CD4-positive, CD25-positive, alpha-beta regulatory T cell (primary cell): ENCODE results near the gene CENPF. TPM values are rescaled to one million over a fixed set of nuclear protein-coding genes. Genes with fewer than 3 reads are reported as not detected.

Experiments
- ATAC-seq, 2 donors: fragments of 150-1000 bp; cut with Tn5 transposase; one replicate each; pipeline ENCODE4 v1.10.0; 2021; ENCODE audit warnings: low read depth in 2 of 2, moderate number of reproducible peaks in 2 of 2, moderate library complexity in 1 of 2
- DNase-seq, 3 donors: peaks; one replicate each; pipeline versions ENCODE4 v3.0.0 to v3.0.0-alpha.2; 2012 to 2022; ENCODE audit warnings: mixed read lengths in 1 of 3
- H3K27ac ChIP-seq: one replicate; pipeline ENCODE4 v1.7.0; 2013; ENCODE audit warnings: mild to moderate bottlenecking, low read length; ENCODE audit not compliant: insufficient read depth, poor library complexity, severe bottlenecking
- H3K27me3 ChIP-seq: one replicate; pipeline ENCODE4 v1.7.0; 2013; ENCODE audit warnings: low read length; ENCODE audit not compliant: control insufficient read depth, insufficient read depth
- H3K36me3 ChIP-seq: one replicate; pipeline ENCODE4 v1.7.0; 2013; ENCODE audit warnings: mild to moderate bottlenecking, low read length, moderate library complexity; ENCODE audit not compliant: control insufficient read depth, insufficient read depth
- H3K4me1 ChIP-seq: 2 replicates; pipeline ENCODE4 v1.7.0; 2013; ENCODE audit warnings: mild to moderate bottlenecking, low read length; ENCODE audit not compliant: insufficient read depth, control insufficient read depth, poor library complexity, severe bottlenecking
- H3K4me3 ChIP-seq: one replicate; pipeline ENCODE4 v1.7.0; 2013; ENCODE audit warnings: low read depth, mild to moderate bottlenecking, low read length, moderate library complexity
- H3K9me3 ChIP-seq, 2 experiments: 1 replicate in 1 of 2; 2 replicates in 1 of 2; pipeline ENCODE4 v1.7.0; 2013; ENCODE audit warnings: low read length in 2 of 2, mild to moderate bottlenecking in 1 of 2, moderate library complexity in 1 of 2; ENCODE audit not compliant: control insufficient read depth in 2 of 2
- H3K27ac Mint-ChIP-seq, 3 donors: one replicate each; pipeline ENCODE4 v1.8.0; 2020 to 2022; ENCODE audit warnings: mild to moderate bottlenecking in 3 of 3, mixed read lengths in 3 of 3, moderate library complexity in 2 of 3
- H3K27me3 Mint-ChIP-seq: one replicate; pipeline ENCODE4 v1.8.0; 2022; ENCODE audit warnings: mild to moderate bottlenecking, mixed read lengths
- H3K36me3 Mint-ChIP-seq: one replicate; pipeline ENCODE4 v1.8.0; 2020; ENCODE audit warnings: mixed read lengths
- H3K4me1 Mint-ChIP-seq, 4 donors: one replicate each; pipeline ENCODE4 v1.8.0; 2020 to 2022; ENCODE audit warnings: mixed read lengths in 4 of 4, mild to moderate bottlenecking in 1 of 4
- H3K4me3 Mint-ChIP-seq, 4 donors: one replicate each; pipeline ENCODE4 v1.8.0; 2020 to 2022; ENCODE audit warnings: mild to moderate bottlenecking in 4 of 4, mixed read lengths in 4 of 4, moderate library complexity in 3 of 4
- H3K9me3 Mint-ChIP-seq, 7 donors: one replicate each; pipeline ENCODE4 v1.8.0; 2020 to 2022; ENCODE audit warnings: mixed read lengths in 7 of 7, mild to moderate bottlenecking in 3 of 7, moderate library complexity in 2 of 7
- polyA plus RNA-seq, 4 donors: library from polyadenylated mRNA; unstranded; fragments of 300-500 nt; fragmentation: Illumina TruSeq; gene quantifications; one replicate each; pipeline ENCODE4 v1.2.3, GENCODE V29; 2021
- total RNA-seq: library from RNA; stranded (reverse); gene quantifications from one replicate; pipeline ENCODE4 v1.2.3, GENCODE V29; 2022

CENPF gene, protein sequence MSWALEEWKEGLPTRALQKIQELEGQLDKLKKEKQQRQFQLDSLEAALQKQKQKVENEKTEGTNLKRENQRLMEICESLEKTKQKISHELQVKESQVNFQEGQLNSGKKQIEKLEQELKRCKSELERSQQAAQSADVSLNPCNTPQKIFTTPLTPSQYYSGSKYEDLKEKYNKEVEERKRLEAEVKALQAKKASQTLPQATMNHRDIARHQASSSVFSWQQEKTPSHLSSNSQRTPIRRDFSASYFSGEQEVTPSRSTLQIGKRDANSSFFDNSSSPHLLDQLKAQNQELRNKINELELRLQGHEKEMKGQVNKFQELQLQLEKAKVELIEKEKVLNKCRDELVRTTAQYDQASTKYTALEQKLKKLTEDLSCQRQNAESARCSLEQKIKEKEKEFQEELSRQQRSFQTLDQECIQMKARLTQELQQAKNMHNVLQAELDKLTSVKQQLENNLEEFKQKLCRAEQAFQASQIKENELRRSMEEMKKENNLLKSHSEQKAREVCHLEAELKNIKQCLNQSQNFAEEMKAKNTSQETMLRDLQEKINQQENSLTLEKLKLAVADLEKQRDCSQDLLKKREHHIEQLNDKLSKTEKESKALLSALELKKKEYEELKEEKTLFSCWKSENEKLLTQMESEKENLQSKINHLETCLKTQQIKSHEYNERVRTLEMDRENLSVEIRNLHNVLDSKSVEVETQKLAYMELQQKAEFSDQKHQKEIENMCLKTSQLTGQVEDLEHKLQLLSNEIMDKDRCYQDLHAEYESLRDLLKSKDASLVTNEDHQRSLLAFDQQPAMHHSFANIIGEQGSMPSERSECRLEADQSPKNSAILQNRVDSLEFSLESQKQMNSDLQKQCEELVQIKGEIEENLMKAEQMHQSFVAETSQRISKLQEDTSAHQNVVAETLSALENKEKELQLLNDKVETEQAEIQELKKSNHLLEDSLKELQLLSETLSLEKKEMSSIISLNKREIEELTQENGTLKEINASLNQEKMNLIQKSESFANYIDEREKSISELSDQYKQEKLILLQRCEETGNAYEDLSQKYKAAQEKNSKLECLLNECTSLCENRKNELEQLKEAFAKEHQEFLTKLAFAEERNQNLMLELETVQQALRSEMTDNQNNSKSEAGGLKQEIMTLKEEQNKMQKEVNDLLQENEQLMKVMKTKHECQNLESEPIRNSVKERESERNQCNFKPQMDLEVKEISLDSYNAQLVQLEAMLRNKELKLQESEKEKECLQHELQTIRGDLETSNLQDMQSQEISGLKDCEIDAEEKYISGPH (N-terminal part only)
- 7.9 TPM for total RNA-seq
- polyA plus RNA-seq: 1 to 10 TPM in 2 of 4 donors, under 1 TPM in 2; 0.75 to 1.4 (median 1.0) TPM

DNA sequence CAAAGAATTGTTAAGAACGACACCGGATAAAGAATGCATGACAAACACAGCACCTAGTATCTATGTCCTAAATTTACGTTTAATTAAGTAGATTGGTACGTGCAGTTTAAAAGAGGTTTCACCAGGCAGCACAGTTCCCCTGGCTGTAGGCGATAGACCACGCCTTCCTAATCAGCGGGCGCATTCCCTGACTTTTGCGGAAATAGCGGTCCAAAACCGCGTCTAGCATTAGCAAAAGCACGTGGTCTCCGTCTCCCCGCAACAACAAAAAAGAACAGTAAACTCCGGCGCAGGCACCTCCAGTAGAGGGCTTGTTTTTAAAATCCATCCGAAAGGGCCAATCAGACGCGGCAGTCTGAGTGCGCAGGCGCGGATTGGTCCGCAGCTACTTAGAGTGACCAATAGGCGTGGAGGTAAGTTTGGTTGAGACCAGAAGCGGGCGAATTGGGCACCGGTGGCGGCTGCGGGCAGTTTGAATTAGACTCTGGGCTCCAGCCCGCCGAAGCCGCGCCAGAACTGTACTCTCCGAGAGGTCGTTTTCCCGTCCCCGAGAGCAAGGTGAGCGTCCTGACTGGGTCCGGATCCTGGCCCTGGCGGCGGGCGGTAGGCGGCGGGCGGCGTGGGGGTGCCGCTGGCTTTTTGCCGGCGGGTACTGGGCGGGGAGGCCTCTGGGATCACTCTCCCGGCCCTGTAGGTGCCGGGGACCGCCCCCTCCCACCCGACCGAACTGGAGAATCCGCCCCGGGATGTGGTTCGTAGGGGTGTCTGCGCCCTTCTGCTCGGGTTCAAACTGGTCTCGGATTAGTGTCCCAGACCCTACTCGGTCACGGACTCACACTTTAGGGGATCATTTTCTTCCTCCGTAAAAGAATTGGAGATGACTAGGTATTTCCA is at the start of gene CENPF:
Gene CENPF, plus strand, starts transcription at position 432 of the 894 bp plus-strand sequence. CDS start 10,560 bp downstream, outside the sequence.
- H3K4me1 ChIP-seq: peaks cover 20% of the 10 kb centered on the region
- peak within 1 kb of the TSS; percentile 89 to 96 (median 96) for H3K4me3 Mint-ChIP-seq
- peak within 1 kb of the TSS; percentile 56 for H3K27ac ChIP-seq
- no peaks in the 10 kb centered on the region for H3K36me3 ChIP-seq
- H3K27me3 Mint-ChIP-seq: no peaks in the 10 kb centered on the region
- H3K27ac Mint-ChIP-seq: peak within 1 kb of the TSS; percentile 80 to 92 (median 90)
- H3K4me3 ChIP-seq: peak within 1 kb of the TSS; percentile 93
- ATAC-seq (peak; percentile 98 to 99), DNase-seq (peak; percentile 90 to 99 (median 96))
- peaks cover 19 to 25% (median 21%) of the 10 kb centered on the region in 4 donors for H3K4me1 Mint-ChIP-seq
- H3K36me3 Mint-ChIP-seq: no peaks in the 10 kb centered on the region
- H3K27me3 ChIP-seq: no peaks in the 10 kb centered on the region
- H3K9me3 ChIP-seq: no peaks in the 10 kb centered on the region
- H3K9me3 Mint-ChIP-seq: peaks cover 0 to 1% (median 0%) of the 10 kb centered on the region in 7 donors

DNA sequence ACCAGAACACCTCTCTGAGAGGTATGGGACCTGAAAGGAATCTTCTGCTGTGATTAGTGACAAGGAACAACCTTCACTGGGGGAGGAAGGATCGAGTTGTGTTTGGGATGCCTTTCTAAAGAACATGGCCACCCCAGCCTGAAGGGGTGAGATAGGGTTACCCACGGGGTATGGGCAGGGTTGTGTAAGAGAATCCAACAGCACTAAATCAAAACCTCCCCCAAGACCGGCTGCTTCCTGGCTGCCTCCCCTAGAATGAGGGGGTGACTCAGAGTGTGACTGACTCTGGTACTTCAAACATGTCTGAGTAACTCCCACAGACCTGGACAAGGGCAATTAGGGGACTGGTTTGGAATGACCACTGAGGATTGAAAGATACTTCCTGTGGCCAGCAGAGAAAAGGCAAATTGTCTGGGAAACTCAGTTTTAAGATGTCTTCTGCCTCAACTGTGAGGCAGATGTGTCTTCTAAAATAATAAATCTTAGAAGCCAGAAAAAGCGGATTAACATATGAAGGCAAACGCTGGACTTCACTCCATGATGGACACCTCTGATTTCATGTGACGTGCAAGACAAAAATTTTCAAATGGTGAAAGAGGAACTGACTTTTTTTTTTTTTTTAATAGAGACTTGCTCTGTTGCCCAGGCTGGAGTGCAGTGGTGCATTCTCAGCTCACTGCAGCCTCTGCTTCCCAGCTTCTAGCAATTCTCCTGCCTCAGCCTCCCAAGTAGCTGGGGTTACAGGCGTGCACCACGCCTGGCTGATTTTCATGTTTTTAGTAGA is 44.9 kb upstream of the CENPF start:
- ATAC-seq: no peak
- H3K27ac Mint-ChIP-seq: no peak overlapping the region
- no peaks in the 10 kb centered on the region for H3K36me3 Mint-ChIP-seq
- Histone ChIP-seq H3K4me3 (no peak overlapping the region), H3K27me3 (peaks cover 5% of the 10 kb centered on the region), H3K27ac (no peak overlapping the region), H3K4me1 (no peaks in the 10 kb centered on the region), H3K9me3 (no peaks in the 10 kb centered on the region), H3K36me3 (no peaks in the 10 kb centered on the region)
- peaks cover 0 to 3% (median 0%) of the 10 kb centered on the region in 7 donors for H3K9me3 Mint-ChIP-seq
- peaks cover 46% of the 10 kb centered on the region for H3K27me3 Mint-ChIP-seq
- no peaks in the 10 kb centered on the region for H3K4me1 Mint-ChIP-seq
- no peak for DNase-seq
- H3K4me3 Mint-ChIP-seq: no peak overlapping the region

DNA sequence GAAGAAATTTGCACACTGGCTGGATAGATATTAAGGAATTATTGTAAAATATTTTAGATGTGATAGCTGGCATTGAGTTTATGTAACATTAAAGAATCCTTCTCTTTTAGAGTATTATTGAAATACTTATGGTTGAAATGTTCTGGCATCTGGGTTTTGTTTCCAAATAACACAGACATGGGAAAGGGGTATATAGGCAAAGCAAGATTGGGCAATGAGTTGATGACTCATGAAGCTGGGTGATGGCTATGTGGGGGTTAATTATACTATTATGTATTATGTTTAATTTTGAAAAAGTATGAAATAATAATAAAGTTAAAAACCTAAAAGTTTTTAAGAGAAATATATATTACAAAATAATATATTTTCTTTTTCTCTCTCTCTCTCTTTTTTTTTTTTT is 39.1 kb upstream of the CENPF start:
- DNase-seq: no peak
- peaks cover 2% of the 10 kb centered on the region for H3K27me3 ChIP-seq

DNA sequence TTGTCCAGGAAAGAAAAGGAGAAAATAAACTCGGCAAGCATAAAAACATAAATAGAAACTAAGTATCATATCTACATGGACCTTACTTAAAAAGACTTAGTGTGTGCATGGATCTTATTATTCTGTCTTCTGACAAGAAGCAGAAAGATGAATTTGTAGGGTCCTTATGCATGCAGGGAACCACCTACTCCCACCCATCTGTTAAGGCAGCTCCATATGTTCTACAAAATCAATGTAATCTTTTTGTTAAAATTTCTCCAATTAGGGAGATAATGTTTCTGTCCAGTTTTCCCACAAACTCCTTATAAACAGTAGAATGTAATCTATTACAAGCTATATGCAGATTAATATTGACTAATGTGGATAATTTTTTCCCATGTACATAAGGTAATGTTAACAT is 37.7 kb upstream of the CENPF start:
- no peak overlapping the region for H3K27ac Mint-ChIP-seq
- H3K27ac ChIP-seq: no peak overlapping the region

More for the DNA sequence above, 39.1 kb upstream of the CENPF start:
- no peaks in the 10 kb centered on the region for H3K4me1 ChIP-seq
- no peak overlapping the region for H3K27ac ChIP-seq
- no peaks in the 10 kb centered on the region for H3K9me3 ChIP-seq
- Mint-ChIP-seq H3K27ac (no peak overlapping the region), H3K36me3 (no peaks in the 10 kb centered on the region), H3K27me3 (peaks cover 17% of the 10 kb centered on the region), H3K4me3 (no peak overlapping the region), H3K9me3 (peaks cover 0 to 3% (median 0%) of the 10 kb centered on the region in 7 donors), H3K4me1 (no peaks in the 10 kb centered on the region)
- H3K4me3 ChIP-seq: no peak overlapping the region
- ATAC-seq: no peak
- H3K36me3 ChIP-seq: no peaks in the 10 kb centered on the region

DNA sequence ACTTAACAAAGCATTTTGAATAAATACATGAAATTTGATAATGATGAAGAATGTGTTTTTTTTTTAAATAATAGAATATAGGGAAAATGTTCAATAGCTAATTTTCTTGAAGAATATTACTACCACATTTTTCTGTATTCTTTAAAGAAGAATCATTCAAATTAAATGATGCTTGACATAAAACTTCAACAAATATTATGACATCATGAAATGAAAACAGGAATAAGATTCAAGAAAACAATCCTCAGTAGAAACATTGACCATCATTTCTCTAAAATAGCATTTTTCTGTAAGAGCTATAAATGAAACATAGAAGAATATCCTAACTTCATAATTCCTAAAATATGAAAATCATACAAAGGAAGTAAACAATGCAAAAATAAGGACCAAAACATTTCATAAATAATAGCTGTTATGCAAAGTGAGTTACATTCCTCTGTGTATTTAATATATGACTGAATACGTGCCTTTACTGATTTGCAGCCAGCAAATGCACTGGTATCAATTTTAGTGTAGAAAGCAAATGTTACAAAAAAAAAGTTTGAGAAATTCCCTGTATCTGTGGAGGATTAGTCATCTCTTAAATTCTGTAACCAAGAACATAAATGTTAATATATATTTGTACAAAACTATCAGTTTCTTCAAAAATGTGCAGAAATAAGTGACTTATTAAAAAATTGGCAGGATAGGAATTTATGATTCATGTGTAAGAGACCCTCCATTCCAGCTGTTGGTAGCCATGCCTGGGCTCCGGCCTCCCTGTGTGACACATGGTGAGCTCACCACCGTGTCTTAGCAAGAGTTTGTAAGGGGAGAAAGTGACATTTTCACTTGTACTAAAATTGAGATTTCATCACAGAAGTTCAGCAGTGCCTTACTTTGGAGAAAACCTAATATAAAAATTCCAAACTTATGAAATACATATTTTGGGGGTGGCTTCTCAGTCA is 36.6 kb upstream of the CENPF start:
- Mint-ChIP-seq H3K9me3 (peaks cover 0 to 3% (median 0%) of the 10 kb centered on the region in 7 donors), H3K4me3 (no peak overlapping the region), H3K4me1 (no peaks in the 10 kb centered on the region), H3K27me3 (peaks cover 21% of the 10 kb centered on the region), H3K27ac (no peak overlapping the region), H3K36me3 (no peaks in the 10 kb centered on the region)
- no peak for DNase-seq
- H3K27ac ChIP-seq: no peak overlapping the region
- H3K4me3 ChIP-seq: no peak overlapping the region
- H3K36me3 ChIP-seq: no peaks in the 10 kb centered on the region
- H3K4me1 ChIP-seq: no peaks in the 10 kb centered on the region
- peaks cover 8% of the 10 kb centered on the region for H3K27me3 ChIP-seq
- H3K9me3 ChIP-seq: no peaks in the 10 kb centered on the region
- no peak for ATAC-seq

More for the DNA sequence above, 37.7 kb upstream of the CENPF start:
- peaks cover 0 to 3% (median 0%) of the 10 kb centered on the region in 7 donors for H3K9me3 Mint-ChIP-seq
- no peaks in the 10 kb centered on the region for H3K36me3 Mint-ChIP-seq
- ATAC-seq (no peak), DNase-seq (no peak)
- no peaks in the 10 kb centered on the region for H3K9me3 ChIP-seq
- no peaks in the 10 kb centered on the region for H3K36me3 ChIP-seq
- peaks cover 25% of the 10 kb centered on the region for H3K27me3 Mint-ChIP-seq
- no peaks in the 10 kb centered on the region for H3K4me1 Mint-ChIP-seq
- H3K4me3 ChIP-seq: no peak overlapping the region
- H3K27me3 ChIP-seq: peaks cover 6% of the 10 kb centered on the region
- no peak overlapping the region for H3K4me3 Mint-ChIP-seq
- H3K4me1 ChIP-seq: no peaks in the 10 kb centered on the region
